GM19023 (cell line): ENCODE data around the gene MUC20.
"Not testable (repeated sequence)": the region's sequence is repeated elsewhere in the genome, so short reads cannot be mapped to it uniquely, and the experiment has no call there.

Source experiments
- ATAC-seq: cut with Tn5 transposase; IDR thresholded peaks from one replicate; pipeline ENCODE4 v1.9.1; 2021; ENCODE audit warnings: mild to moderate bottlenecking, moderate library complexity; ENCODE audit not compliant: unreplicated experiment

The MUC20 gene

GRCh38 chr3:195728789-195729188 is 8.0 kb downstream of the MUC20 start:
- not testable (repeated sequence) for ATAC-seq

- ATAC-seq = no peak
These were observed 8.9 kb downstream of the MUC20 start for GRCh38 chr3:195729476-195730251.

- ATAC-seq = no peak
These were observed 10.7 kb downstream of the MUC20 start for GRCh38 chr3:195731356-195731905.

GRCh38 chr3:195732940-195733339 is 12.2 kb downstream of the MUC20 start:
- no peak for ATAC-seq

GRCh38 chr3:195735036-195735695 is 14.4 kb downstream of the MUC20 start:
- ATAC-seq = no peak

- ATAC-seq = no peak
These were observed 16.2 kb downstream of the MUC20 start for GRCh38 chr3:195736866-195737490.

GRCh38 chr3:195737782-195738181 is 17.0 kb downstream of the MUC20 start:
- not testable (repeated sequence) for ATAC-seq

GRCh38 chr3:195738274-195739044 is 17.7 kb downstream of the MUC20 start:
- ATAC-seq = no peak

GRCh38 chr3:195739561-195740111 is 18.9 kb downstream of the MUC20 start:
- no peak for ATAC-seq

GRCh38 chr3:195744437-195744836 is 23.7 kb downstream of the MUC20 start:
- ATAC-seq = no peak

GRCh38 chr3:195746346-195746745 is 25.6 kb downstream of the MUC20 start:
- no peak for ATAC-seq

- ATAC-seq = no peak
These were observed 26.0 kb downstream of the MUC20 start for GRCh38 chr3:195746751-195747150.

GRCh38 chr3:195748661-195749060 is 27.9 kb downstream of the MUC20 start:
- ATAC-seq = no peak

GRCh38 chr3:195749101-195749500 is 28.3 kb downstream of the MUC20 start:
- not testable (repeated sequence) for ATAC-seq

GRCh38 chr3:195750797-195751520 is 30.2 kb downstream of the MUC20 start:
- ATAC-seq = no peak

- no peak for ATAC-seq
These were observed 30.8 kb downstream of the MUC20 start for GRCh38 chr3:195751560-195751959.

GRCh38 chr3:195752066-195752465 is 31.3 kb downstream of the MUC20 start:
- ATAC-seq = no peak

GRCh38 chr3:195752546-195753331 is 32.0 kb downstream of the MUC20 start:
- no peak for ATAC-seq

- no peak for ATAC-seq
These were observed 32.8 kb downstream of the MUC20 start for GRCh38 chr3:195753581-195753980.
